Mesenchymal stem cell (in vitro differentiated cells and primary cell): ENCODE results near the gene NUCB1.
"Not testable (repeated sequence)": the region's sequence is repeated elsewhere in the genome, so short reads cannot be mapped to it uniquely, and the experiment has no call there.

Experiments
- DNase-seq: peaks from one replicate; pipeline ENCODE4 v3.0.0-alpha.2; 2013
- H2AFZ ChIP-seq: one replicate; pipeline ENCODE4 v1.6.1; 2013; ENCODE audit warnings: low read depth, mild to moderate bottlenecking, control low read depth, inconsistent platforms, low read length, moderate library complexity
- H2AK5ac ChIP-seq: 2 replicates; pipeline ENCODE4 v1.6.1; 2013; ENCODE audit warnings: low read length, moderate library complexity, mild to moderate bottlenecking, inconsistent platforms; ENCODE audit not compliant: severe bottlenecking
- H2BK120ac ChIP-seq: one replicate; pipeline ENCODE4 v1.6.1; 2013; ENCODE audit warnings: low read depth, mild to moderate bottlenecking, inconsistent platforms, low read length, moderate library complexity
- H2BK12ac ChIP-seq, 2 experiments: one replicate each; pipeline ENCODE4 v1.6.1; 2013; ENCODE audit warnings: inconsistent platforms in 2 of 2, low read length in 2 of 2, mild to moderate bottlenecking in 2 of 2, moderate library complexity in 2 of 2, control low read depth in 1 of 2
- H2BK15ac ChIP-seq: one replicate; pipeline ENCODE4 v1.6.1; 2013; ENCODE audit warnings: mild to moderate bottlenecking, low read depth, inconsistent platforms; ENCODE audit not compliant: poor library complexity, severe bottlenecking
- H2BK5ac ChIP-seq: 2 replicates; pipeline ENCODE4 v1.6.1; 2013; ENCODE audit warnings: low read depth, mild to moderate bottlenecking, low read length, control low read depth, inconsistent platforms; ENCODE audit not compliant: poor library complexity, severe bottlenecking
- H3K14ac ChIP-seq, 2 experiments: one replicate each; pipeline ENCODE4 v1.6.1; 2013; ENCODE audit warnings: inconsistent platforms in 2 of 2, low read length in 2 of 2, control low read depth in 1 of 2, mild to moderate bottlenecking in 1 of 2, moderate library complexity in 1 of 2
- H3K18ac ChIP-seq, 2 experiments: one replicate each; pipeline ENCODE4 v1.6.1; 2013; ENCODE audit warnings: inconsistent platforms in 2 of 2, low read length in 2 of 2, control low read depth in 1 of 2, low read depth in 1 of 2, mild to moderate bottlenecking in 1 of 2
- H3K23ac ChIP-seq, 2 experiments: one replicate each; pipeline ENCODE4 v1.6.1; 2013; ENCODE audit warnings: inconsistent platforms in 2 of 2, low read length in 2 of 2, mild to moderate bottlenecking in 2 of 2, moderate library complexity in 2 of 2, control low read depth in 1 of 2
- H3K27ac ChIP-seq: 2 replicates; pipeline ENCODE4 v1.5.1; 2013; ENCODE audit warnings: mild to moderate bottlenecking, moderate library complexity, low read length, control low read depth, inconsistent platforms; ENCODE audit not compliant: poor library complexity, severe bottlenecking
- H3K27me3 ChIP-seq, 2 experiments: 2 replicates each; pipeline versions ENCODE4 v1.6.1 to v1.7.0; 2013; ENCODE audit warnings: low read length in 2 of 2, mild to moderate bottlenecking in 2 of 2, moderate library complexity in 2 of 2, control low read depth in 1 of 2, inconsistent platforms in 1 of 2; ENCODE audit not compliant: control insufficient read depth in 1 of 2, insufficient read depth in 1 of 2
- H3K36me3 ChIP-seq, 2 experiments: 2 replicates each; pipeline versions ENCODE4 v1.6.1 to v1.7.0; 2013; ENCODE audit warnings: low read length in 2 of 2, control low read depth in 1 of 2, inconsistent platforms in 1 of 2, low read depth in 1 of 2, mild to moderate bottlenecking in 1 of 2; ENCODE audit not compliant: insufficient read depth in 2 of 2, control insufficient read depth in 1 of 2
- H3K4ac ChIP-seq, 2 experiments: one replicate each; pipeline ENCODE4 v1.6.1; 2013; ENCODE audit warnings: inconsistent platforms in 2 of 2, low read length in 2 of 2, mild to moderate bottlenecking in 2 of 2, moderate library complexity in 2 of 2, control low read depth in 1 of 2, low read depth in 1 of 2
- H3K4me1 ChIP-seq: 2 replicates; pipeline ENCODE4 v1.6.1; 2013; ENCODE audit warnings: low read depth, low read length, control low read depth; ENCODE audit not compliant: control insufficient read depth, insufficient read depth
- H3K4me2 ChIP-seq: 2 replicates; pipeline ENCODE4 v1.6.1; 2013; ENCODE audit warnings: low read length, mild to moderate bottlenecking, inconsistent platforms; ENCODE audit not compliant: poor library complexity, severe bottlenecking
- H3K4me3 ChIP-seq, 2 experiments: 2 replicates each; pipeline versions ENCODE4 v1.5.1 to v1.7.0; 2013; ENCODE audit warnings: low read length in 2 of 2, mild to moderate bottlenecking in 2 of 2, control low read depth in 1 of 2, low read depth in 1 of 2; ENCODE audit not compliant: insufficient read depth in 1 of 2
- H3K79me1 ChIP-seq: replicated peaks from 2 replicates; pipeline ENCODE4 v1.6.1; 2013; ENCODE audit warnings: mild to moderate bottlenecking, control low read depth, low read length, inconsistent platforms; ENCODE audit not compliant: poor library complexity, severe bottlenecking
- H3K9ac ChIP-seq: 2 replicates; pipeline ENCODE4 v1.7.0; 2013; ENCODE audit warnings: mild to moderate bottlenecking, low read length, moderate library complexity
- H3K9me3 ChIP-seq: 2 replicates; pipeline ENCODE4 v1.7.0; 2013; ENCODE audit warnings: mild to moderate bottlenecking, low read length; ENCODE audit not compliant: control insufficient read depth
- H4K8ac ChIP-seq: one replicate; pipeline ENCODE4 v1.6.1; 2013; ENCODE audit warnings: inconsistent platforms, mild to moderate bottlenecking, low read length, moderate library complexity
- H4K91ac ChIP-seq: one replicate; pipeline ENCODE4 v1.6.1; 2013; ENCODE audit warnings: mild to moderate bottlenecking, low read length, inconsistent platforms
- WGBS: methylation state at CpG from one replicate; pipeline ENCODE4 v1.1.7; 2013; ENCODE audit warnings: mixed read lengths; 5-methylcytosine and 5-hydroxymethylcytosine counted together

The NUCB1 gene

GRCh38 chr19:48868114-48868886 is 31.8 kb upstream of the NUCB1 start, which contains the start of gene PLEKHA4:
Gene PLEKHA4 (minus strand): TSS chr19:48868617. CDS start chr19:48867620, 997 bp downstream.
- Histone ChIP-seq H2BK15ac (peak within 1 kb of the TSS; percentile 44), H4K8ac (peak within 1 kb of the TSS; percentile 67), H3K4me2 (peak within 1 kb of the TSS; percentile 64), H3K18ac (peak within 1 kb of the TSS; percentile 80 to 90), H3K4me3 (peak within 1 kb of the TSS in 1 of 2 experiments; percentile 87), H3K27ac (peak within 1 kb of the TSS; percentile 21), H3K23ac (peak within 1 kb of the TSS in 1 of 2 experiments; percentile 51), H2BK5ac (no peak within 1 kb of the TSS), H3K79me1 (peaks cover 6% of the 10 kb centered on the region), H2AFZ (peak within 1 kb of the TSS; percentile 51), H3K14ac (peak within 1 kb of the TSS in 1 of 2 experiments; percentile 82), H3K4ac (peak within 1 kb of the TSS; percentile 52 to 93), H3K9me3 (no peaks in the 10 kb centered on the region), H2BK12ac (peak within 1 kb of the TSS; percentile 40 to 87), H4K91ac (peak within 1 kb of the TSS; percentile 81), H3K27me3 (no peaks in the 10 kb centered on the region), H3K9ac (peak within 1 kb of the TSS; percentile 90), H2AK5ac (peak within 1 kb of the TSS; percentile 3), H3K36me3 (peaks cover 13 to 22% of the 10 kb centered on the region in 2 experiments), H2BK120ac (peak within 1 kb of the TSS; percentile 80), H3K4me1 (peaks cover 17% of the 10 kb centered on the region)
- 24% methylated on average over 11 of the region's 11 CpGs for WGBS
- DNase-seq = peak; percentile 81

DNA sequence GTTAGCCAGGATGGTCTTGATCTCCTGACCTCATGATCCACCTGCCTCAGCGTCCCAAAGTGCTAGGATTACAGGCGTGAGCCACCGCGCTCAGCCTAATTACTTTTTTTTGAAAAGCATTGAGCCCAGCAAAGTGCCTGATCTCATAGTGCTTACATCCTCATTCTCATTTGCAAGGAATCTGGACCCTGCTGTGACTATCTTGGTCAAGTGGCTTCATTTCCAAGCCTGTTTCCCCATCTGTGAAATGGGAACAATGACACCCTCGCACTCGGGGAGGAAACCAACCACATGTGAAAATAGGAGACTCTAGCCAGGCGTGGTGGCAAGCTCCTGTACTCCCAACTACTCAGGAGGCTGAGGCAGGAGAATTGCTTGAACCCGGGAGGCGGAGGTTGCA is 30.1 kb upstream of the NUCB1 start:
- no peak overlapping the region for H2BK12ac ChIP-seq
- no peak overlapping the region for H2BK120ac ChIP-seq
- H4K8ac ChIP-seq = no peak overlapping the region
- 96% methylated on average over 9 of the region's 9 CpGs for WGBS
- peaks cover 29% of the 10 kb centered on the region for H3K4me1 ChIP-seq
- no peaks in the 10 kb centered on the region for H3K27me3 ChIP-seq
- H3K18ac ChIP-seq = no peak overlapping the region
- no peak overlapping the region for H3K4me3 ChIP-seq
- H3K4me2 ChIP-seq = no peak overlapping the region
- no peak overlapping the region for H3K14ac ChIP-seq
- H3K23ac ChIP-seq = no peak overlapping the region
- peak overlapping the region; percentile 54 for H2BK15ac ChIP-seq
- H3K4ac ChIP-seq = no peak overlapping the region
- H3K9ac ChIP-seq = no peak overlapping the region
- no peak overlapping the region for H2AK5ac ChIP-seq
- H3K9me3 ChIP-seq = no peaks in the 10 kb centered on the region
- peaks cover 23 to 24% of the 10 kb centered on the region in 2 experiments for H3K36me3 ChIP-seq
- DNase-seq = no peak
- H2BK5ac ChIP-seq = no peak overlapping the region
- no peak overlapping the region for H3K27ac ChIP-seq
- H3K79me1 ChIP-seq = peaks cover 6% of the 10 kb centered on the region
- H2AFZ ChIP-seq = no peak overlapping the region
- no peak overlapping the region for H4K91ac ChIP-seq

GRCh38 chr19:48871471-48872181 is 28.5 kb upstream of the NUCB1 start:
- H3K18ac ChIP-seq, H3K9me3 ChIP-seq, H2BK120ac ChIP-seq, H3K14ac ChIP-seq, H3K79me1 ChIP-seq, H2BK12ac ChIP-seq, H3K4me2 ChIP-seq, H4K91ac ChIP-seq, H2BK15ac ChIP-seq, H4K8ac ChIP-seq, DNase-seq, H3K27me3 ChIP-seq, H2AFZ ChIP-seq, H3K23ac ChIP-seq, H3K27ac ChIP-seq, H2BK5ac ChIP-seq, H2AK5ac ChIP-seq, H3K4ac ChIP-seq: not testable (repeated sequence)
- H3K4me3 ChIP-seq = peak overlapping the region in 1 of 2 experiments; percentile 87
- H3K36me3 ChIP-seq = peaks cover 29 to 35% of the 10 kb centered on the region in 2 experiments
- peaks cover 40% of the 10 kb centered on the region for H3K4me1 ChIP-seq
- 94% methylated on average over 22 of the region's 31 CpGs for WGBS
- H3K9ac ChIP-seq = peak overlapping the region; percentile 54
